Calu3 (cell line): ENCODE measurements around the gene UIMC1. TPM values are rescaled to one million over a fixed set of nuclear protein-coding genes. Genes with fewer than 3 reads are reported as not detected.

Source experiments
- BruUV-seq: library from RNA; stranded (reverse); fragments of 400-500 nt; replicated peaks from 2 replicates; lab custom pipeline; 2021; lab: Mats Ljungman, UMichigan
- CTCF ChIA-PET: fragments of 300-600 bp; sonication (Branson Sonifier 250); formaldehyde crosslinking; loops from one replicate; lab custom pipeline; 2022; ENCODE audit warnings: antibody characterized with exemption; lab: Charles Lee
- DNase-seq: peaks from one replicate; pipeline ENCODE4 v3.0.0; 2022
- H3K27ac Mint-ChIP-seq: one replicate; pipeline ENCODE4 v1.8.0; 2022; ENCODE audit warnings: mixed read lengths; ENCODE audit not compliant: unreplicated experiment
- H3K27me3 Mint-ChIP-seq: one replicate; pipeline ENCODE4 v1.8.0; 2022; ENCODE audit warnings: mixed read lengths; ENCODE audit not compliant: unreplicated experiment
- H3K36me3 Mint-ChIP-seq: one replicate; pipeline ENCODE4 v1.8.0; 2022; ENCODE audit warnings: mild to moderate bottlenecking, moderate library complexity, mixed read lengths; ENCODE audit not compliant: insufficient read depth, unreplicated experiment
- H3K4me1 Mint-ChIP-seq: one replicate; pipeline ENCODE4 v1.8.0; 2022; ENCODE audit warnings: mild to moderate bottlenecking, low read depth, mixed read lengths; ENCODE audit not compliant: unreplicated experiment
- H3K4me3 Mint-ChIP-seq: one replicate; pipeline ENCODE4 v1.8.0; 2022; ENCODE audit warnings: mild to moderate bottlenecking, low read depth, moderate library complexity, mixed read lengths; ENCODE audit not compliant: unreplicated experiment
- H3K9me3 Mint-ChIP-seq: one replicate; pipeline ENCODE4 v1.8.0; 2022; ENCODE audit warnings: low read depth, mixed read lengths; ENCODE audit not compliant: unreplicated experiment
- intact Hi-C: fragments of 100-400 bp; cut with micrococcal nuclease; formaldehyde crosslinking; loops from one replicate; pipeline ENCODE4 v1.10.0; 2022; ENCODE audit not compliant: unreplicated experiment
- total RNA-seq: library from RNA; stranded (reverse); gene quantifications from 2 replicates; pipeline ENCODE4 v1.2.3, GENCODE V29; 2022
- TF ChIP-seq, protein P1 (sequence below): fragments of 200-600 bp; IDR thresholded peaks from one replicate; pipeline ENCODE4 v1.8.0; 2022; ENCODE audit warnings: antibody characterized with exemption; ENCODE audit not compliant: unreplicated experiment

The UIMC1 gene
- total RNA-seq, 1 experiment from 2014 or later, result 51.3 TPM

DNA sequence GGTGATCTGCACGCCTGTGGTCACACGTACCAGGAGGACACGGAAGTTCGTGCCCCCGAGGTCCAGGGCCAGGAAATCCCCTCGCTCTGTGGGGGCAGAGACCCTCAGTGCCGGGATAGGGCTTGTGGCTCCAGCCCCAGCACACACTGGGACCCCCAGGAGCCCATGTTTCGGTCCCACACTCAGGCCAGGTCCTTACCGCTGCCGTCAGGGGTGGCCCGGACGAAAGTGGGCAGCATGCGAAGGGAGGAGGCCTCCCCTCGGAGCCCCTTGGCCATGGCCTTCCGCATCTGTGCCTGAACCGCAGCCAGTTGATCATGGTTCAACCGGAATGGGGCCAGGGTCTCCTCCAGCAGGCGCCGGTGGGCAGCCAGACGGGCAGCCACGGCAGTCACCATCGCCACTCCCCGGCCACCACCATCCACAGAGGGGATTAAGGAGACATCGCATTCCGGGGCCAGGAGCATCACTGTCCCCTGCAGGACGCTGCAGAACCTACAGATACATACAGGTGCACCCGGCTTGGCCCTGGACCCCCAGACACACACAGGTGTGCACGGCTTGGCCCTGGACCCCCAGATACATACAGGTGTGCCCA is 119.2 kb downstream of the UIMC1 start:
- Mint-ChIP-seq H3K27me3 (peaks cover 43% of the 10 kb centered on the region), H3K4me3 (no peak overlapping the region), H3K36me3 (no peaks in the 10 kb centered on the region), H3K27ac (no peak overlapping the region), H3K9me3 (no peaks in the 10 kb centered on the region), H3K4me1 (no peaks in the 10 kb centered on the region)
- intact Hi-C loops, result no loop called here
- CTCF ChIA-PET, result no interaction called here
- DNase-seq, result no peak
- TF ChIP-seq, protein P1, sequence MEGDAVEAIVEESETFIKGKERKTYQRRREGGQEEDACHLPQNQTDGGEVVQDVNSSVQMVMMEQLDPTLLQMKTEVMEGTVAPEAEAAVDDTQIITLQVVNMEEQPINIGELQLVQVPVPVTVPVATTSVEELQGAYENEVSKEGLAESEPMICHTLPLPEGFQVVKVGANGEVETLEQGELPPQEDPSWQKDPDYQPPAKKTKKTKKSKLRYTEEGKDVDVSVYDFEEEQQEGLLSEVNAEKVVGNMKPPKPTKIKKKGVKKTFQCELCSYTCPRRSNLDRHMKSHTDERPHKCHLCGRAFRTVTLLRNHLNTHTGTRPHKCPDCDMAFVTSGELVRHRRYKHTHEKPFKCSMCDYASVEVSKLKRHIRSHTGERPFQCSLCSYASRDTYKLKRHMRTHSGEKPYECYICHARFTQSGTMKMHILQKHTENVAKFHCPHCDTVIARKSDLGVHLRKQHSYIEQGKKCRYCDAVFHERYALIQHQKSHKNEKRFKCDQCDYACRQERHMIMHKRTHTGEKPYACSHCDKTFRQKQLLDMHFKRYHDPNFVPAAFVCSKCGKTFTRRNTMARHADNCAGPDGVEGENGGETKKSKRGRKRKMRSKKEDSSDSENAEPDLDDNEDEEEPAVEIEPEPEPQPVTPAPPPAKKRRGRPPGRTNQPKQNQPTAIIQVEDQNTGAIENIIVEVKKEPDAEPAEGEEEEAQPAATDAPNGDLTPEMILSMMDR, result no peak
- BruUV-seq, result no TSS peak

DNA sequence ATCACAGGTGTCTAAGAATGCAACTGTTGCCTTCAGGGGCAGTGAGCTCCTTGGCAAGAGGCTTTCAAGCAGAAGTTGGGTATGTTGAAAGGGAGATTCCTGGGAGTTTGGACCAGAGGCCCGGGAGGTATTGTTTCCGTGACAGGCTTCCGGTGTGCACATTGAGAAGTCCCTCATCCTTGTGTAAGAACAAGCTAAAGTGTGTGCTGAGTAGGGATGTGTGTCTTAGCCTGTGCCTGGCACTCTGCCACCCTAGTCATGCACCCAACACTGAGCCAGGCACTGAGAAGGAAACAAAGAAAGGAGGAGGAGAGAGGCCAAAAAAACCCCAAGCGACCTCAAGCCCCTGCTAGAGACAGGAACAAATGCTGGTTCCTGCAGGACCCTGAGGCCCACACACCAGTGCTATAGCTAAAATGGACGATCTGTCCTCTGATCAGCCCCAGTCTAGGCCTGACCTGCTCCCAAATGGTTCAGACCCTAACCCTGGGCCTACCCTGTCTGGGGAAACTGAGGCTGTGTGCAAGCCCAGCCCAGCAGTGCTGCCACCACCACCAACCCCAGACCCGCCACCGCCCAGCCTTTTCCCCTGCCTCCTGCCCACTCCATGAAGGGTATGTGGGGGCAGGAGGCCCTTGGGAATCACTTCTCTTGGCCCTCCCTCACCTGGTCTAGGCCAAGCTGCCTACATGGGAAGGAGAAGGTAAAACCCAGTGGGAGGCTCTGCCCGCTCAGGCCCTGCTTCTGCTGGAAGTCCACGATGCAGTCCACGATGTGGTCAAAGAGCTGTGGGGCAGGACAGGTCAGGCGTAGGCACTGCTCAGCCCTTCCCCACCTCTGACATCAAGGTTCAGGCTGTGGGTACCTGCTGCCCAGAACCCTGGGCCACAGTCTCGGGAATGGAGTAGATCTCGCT is 120.0 kb downstream of the UIMC1 start:
- H3K36me3 Mint-ChIP-seq, result no peaks in the 10 kb centered on the region
- TF ChIP-seq, protein P1, result no peak
- DNase-seq, result no peak
- CTCF ChIA-PET, result interaction anchor here (0.6 kb wide), 1 partner anchor 1163 kb away, joined by 5 read pairs; no protein-coding TSS in a partner anchor
- intact Hi-C loops, result no loop called here
- BruUV-seq, result no TSS peak
- no peak overlapping the region for H3K4me3 Mint-ChIP-seq
- no peak overlapping the region for H3K27ac Mint-ChIP-seq
- no peaks in the 10 kb centered on the region for H3K9me3 Mint-ChIP-seq
- no peaks in the 10 kb centered on the region for H3K4me1 Mint-ChIP-seq
- peaks cover 36% of the 10 kb centered on the region for H3K27me3 Mint-ChIP-seq

DNA sequence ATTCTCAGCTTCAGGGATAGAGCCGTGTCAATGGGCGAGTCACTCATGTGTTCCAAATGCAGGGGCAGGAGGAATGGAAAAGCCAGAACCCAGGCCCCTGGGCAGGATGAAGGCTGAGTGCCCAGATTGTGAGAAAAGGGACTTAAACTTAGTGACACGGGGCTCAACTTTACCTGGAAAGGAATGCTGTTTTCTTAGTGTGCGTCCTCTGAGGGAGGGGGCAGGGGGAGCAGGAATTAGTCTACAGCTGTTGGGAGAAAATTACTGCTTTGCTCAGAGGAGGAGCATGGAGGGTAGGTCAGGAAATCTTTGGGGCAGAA is 122.0 kb downstream of the UIMC1 start:
- TF ChIP-seq, protein P1, result no peak
- CTCF ChIA-PET, result no interaction called here
- intact Hi-C loops, result no loop called here
- Mint-ChIP-seq H3K9me3 (no peaks in the 10 kb centered on the region), H3K27ac (no peak overlapping the region), H3K27me3 (peaks cover 15% of the 10 kb centered on the region), H3K36me3 (no peaks in the 10 kb centered on the region), H3K4me3 (no peak overlapping the region), H3K4me1 (no peaks in the 10 kb centered on the region)
- BruUV-seq, result no TSS peak
- no peak for DNase-seq

DNA sequence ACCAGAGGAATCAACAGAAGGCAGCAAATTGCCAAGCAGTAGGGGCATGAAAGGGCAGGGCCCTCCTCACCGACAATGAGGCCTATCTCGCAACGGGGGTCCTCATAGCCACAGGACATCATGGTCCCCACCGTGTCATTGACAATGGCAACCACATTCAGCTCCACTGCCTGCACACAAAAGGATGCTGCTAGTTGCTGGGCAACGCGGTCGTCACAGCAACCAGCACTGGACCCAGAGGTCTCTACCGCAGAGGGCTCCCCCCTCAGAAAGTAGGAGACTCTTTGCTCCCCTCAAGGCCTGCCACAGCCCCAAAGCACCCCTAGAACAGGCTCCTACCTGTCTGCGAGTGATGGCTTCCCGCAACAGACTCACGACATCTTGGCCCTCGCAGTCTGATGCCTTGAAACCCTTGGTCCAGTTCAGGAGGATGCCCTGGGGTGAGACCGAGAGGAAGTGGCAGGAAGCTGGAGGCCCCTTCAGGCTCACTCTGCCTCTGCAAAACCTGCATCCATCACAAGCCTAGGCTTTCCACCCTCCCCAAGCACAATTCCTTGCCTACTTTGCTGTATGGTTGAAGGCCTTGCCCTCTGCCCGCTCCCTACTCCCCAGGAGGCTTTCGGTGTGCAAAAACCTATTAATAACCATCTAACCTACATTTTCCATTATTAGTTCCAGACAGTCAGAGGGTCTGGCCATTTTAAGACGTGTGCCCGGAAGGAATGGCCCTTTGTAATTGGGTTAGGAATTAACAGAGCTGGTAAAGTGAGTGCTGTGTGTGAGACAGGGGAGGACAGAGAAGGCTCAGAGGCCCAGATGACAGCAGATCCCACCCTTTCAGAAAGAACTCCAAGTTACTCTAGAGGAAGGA is 122.6 kb downstream of the UIMC1 start:
- CTCF ChIA-PET, result no interaction called here
- TF ChIP-seq, protein P1, result no peak

More for the DNA sequence above, 122.6 kb downstream of the UIMC1 start:
- no peak for DNase-seq
- H3K27me3 Mint-ChIP-seq, result peaks cover 14% of the 10 kb centered on the region
- intact Hi-C loops, result no loop called here
- no peaks in the 10 kb centered on the region for H3K4me1 Mint-ChIP-seq
- no peaks in the 10 kb centered on the region for H3K36me3 Mint-ChIP-seq
- H3K9me3 Mint-ChIP-seq, result no peaks in the 10 kb centered on the region
- BruUV-seq, result no TSS peak
- H3K4me3 Mint-ChIP-seq, result no peak overlapping the region
- no peak overlapping the region for H3K27ac Mint-ChIP-seq
